Astrocyte (in vitro differentiated cells and primary cell): ENCODE data around the gene LGALS3BP. TPM values are rescaled to one million over a fixed set of nuclear protein-coding genes. Genes with fewer than 3 reads are reported as not detected.

Source experiments
- DNase-seq: peaks from one replicate; pipeline ENCODE4 v3.0.0-alpha.2; 2010; ENCODE audit warnings: low read depth
- FAIRE-seq: peaks from 2 replicates; lab custom pipeline; 2011; peaks lifted over from hg19 to GRCh38; lab: Jason Lieb, UNC
- H2AFZ ChIP-seq: 2 replicates; pipeline ENCODE4 v1.6.0; 2012; ENCODE audit warnings: low read depth, low read length, inconsistent platforms
- H3K27ac ChIP-seq: 2 replicates; pipeline ENCODE4 v1.5.1; 2011; ENCODE audit warnings: low read depth, low read length, inconsistent platforms
- H3K27me3 ChIP-seq: 2 replicates; pipeline ENCODE4 v1.6.0; 2011; ENCODE audit warnings: low read length, inconsistent platforms; ENCODE audit not compliant: insufficient read depth
- H3K36me3 ChIP-seq: 2 replicates; pipeline ENCODE4 v1.5.1; 2011; ENCODE audit warnings: low read length, inconsistent platforms; ENCODE audit not compliant: insufficient read depth
- H3K4me1 ChIP-seq: 2 replicates; pipeline ENCODE4 v1.5.1; 2011; ENCODE audit warnings: low read length, inconsistent platforms; ENCODE audit not compliant: insufficient read depth
- H3K4me2 ChIP-seq: 2 replicates; pipeline ENCODE4 v1.6.0; 2012; ENCODE audit warnings: low read length, inconsistent platforms
- H3K4me3 ChIP-seq: 2 replicates; pipeline ENCODE4 v1.5.1; 2011; ENCODE audit warnings: low read depth, mild to moderate bottlenecking, low read length, inconsistent platforms; ENCODE audit not compliant: insufficient read depth
- H3K79me2 ChIP-seq: 2 replicates; pipeline ENCODE4 v1.6.0; 2012; ENCODE audit warnings: mild to moderate bottlenecking, low read length, inconsistent platforms; ENCODE audit not compliant: insufficient read depth
- H3K9ac ChIP-seq: 2 replicates; pipeline ENCODE4 v1.6.0; 2012; ENCODE audit warnings: mild to moderate bottlenecking, low read length, inconsistent platforms
- H3K9me3 ChIP-seq: 2 replicates; pipeline ENCODE4 v1.5.1; 2012; ENCODE audit warnings: low read depth, mild to moderate bottlenecking, low read length, inconsistent platforms; ENCODE audit not compliant: insufficient read depth
- H4K20me1 ChIP-seq: 2 replicates; pipeline ENCODE4 v1.6.0; 2012; ENCODE audit warnings: low read length, inconsistent platforms; ENCODE audit not compliant: insufficient read depth
- H3K27ac Mint-ChIP-seq: one replicate; pipeline ENCODE4 v1.8.0; 2021; ENCODE audit warnings: mild to moderate bottlenecking, mixed read lengths; ENCODE audit not compliant: unreplicated experiment
- H3K27me3 Mint-ChIP-seq: one replicate; pipeline ENCODE4 v1.8.0; 2021; ENCODE audit warnings: low read depth, mixed read lengths; ENCODE audit not compliant: unreplicated experiment
- H3K36me3 Mint-ChIP-seq: one replicate; pipeline ENCODE4 v1.8.0; 2021; ENCODE audit warnings: low read depth, mixed read lengths; ENCODE audit not compliant: unreplicated experiment
- H3K4me1 Mint-ChIP-seq: one replicate; pipeline ENCODE4 v1.8.0; 2021; ENCODE audit warnings: low read depth, mixed read lengths; ENCODE audit not compliant: unreplicated experiment
- H3K4me3 Mint-ChIP-seq: one replicate; pipeline ENCODE4 v1.8.0; 2021; ENCODE audit warnings: mild to moderate bottlenecking, moderate library complexity, mixed read lengths; ENCODE audit not compliant: unreplicated experiment
- H3K9me3 Mint-ChIP-seq: one replicate; pipeline ENCODE4 v1.8.0; 2021; ENCODE audit warnings: mild to moderate bottlenecking, mixed read lengths; ENCODE audit not compliant: unreplicated experiment
- CTCF ChIP-seq: IDR thresholded peaks from 2 replicates; pipeline ENCODE4 v1.5.1; 2011; ENCODE audit warnings: low read depth, mild to moderate bottlenecking, inconsistent platforms, low read length, moderate library complexity; ENCODE audit not compliant: insufficient read depth
- EZH2 ChIP-seq: IDR thresholded peaks from 2 replicates; pipeline ENCODE4 v1.6.1; 2012; ENCODE audit warnings: mild to moderate bottlenecking, low read length, inconsistent platforms; ENCODE audit not compliant: insufficient read depth
- total RNA-seq: library from RNA; stranded (reverse); gene quantifications from 2 replicates; pipeline ENCODE4 v1.2.1, GENCODE V29; 2021

The LGALS3BP gene
- total RNA-seq, 1 donor from 2014 or later, result 495 TPM

GRCh38 chr17:78992542-78993212 is 13.0 kb upstream of the LGALS3BP start:
- H3K27me3 Mint-ChIP-seq, result no peaks in the 10 kb centered on the region

GRCh38 chr17:78991906-78992532 is 12.3 kb upstream of the LGALS3BP start:
- Histone ChIP-seq H3K27me3 (no peaks in the 10 kb centered on the region), H2AFZ (no peak overlapping the region), H3K9ac (no peak overlapping the region), H3K27ac (no peak overlapping the region), H3K36me3 (peaks cover 12% of the 10 kb centered on the region), H4K20me1 (peaks cover 54% of the 10 kb centered on the region), H3K79me2 (peaks cover 7% of the 10 kb centered on the region), H3K4me3 (no peak overlapping the region), H3K4me2 (no peak overlapping the region), H3K4me1 (peaks cover 5% of the 10 kb centered on the region), H3K9me3 (no peaks in the 10 kb centered on the region)
- no peak for TF ChIP-seq EZH2
- TF ChIP-seq CTCF, result no peak
- FAIRE-seq (no peak), DNase-seq (no peak)
- Mint-ChIP-seq H3K4me3 (no peak overlapping the region), H3K27ac (no peak overlapping the region), H3K36me3 (peaks cover 18% of the 10 kb centered on the region), H3K4me1 (peaks cover under 1% of the 10 kb centered on the region), H3K9me3 (no peaks in the 10 kb centered on the region), H3K27me3 (no peaks in the 10 kb centered on the region)

More at GRCh38 chr17:78992542-78993212, 13.0 kb upstream of the LGALS3BP start:
- Histone ChIP-seq H3K79me2 (peaks cover 8% of the 10 kb centered on the region), H3K27me3 (no peaks in the 10 kb centered on the region), H2AFZ (no peak overlapping the region), H3K27ac (no peak overlapping the region), H3K4me3 (no peak overlapping the region), H3K9me3 (no peaks in the 10 kb centered on the region), H3K4me2 (no peak overlapping the region), H4K20me1 (peaks cover 57% of the 10 kb centered on the region), H3K9ac (no peak overlapping the region), H3K4me1 (peaks cover 2% of the 10 kb centered on the region), H3K36me3 (peaks cover 12% of the 10 kb centered on the region)
- Mint-ChIP-seq H3K27ac (no peak overlapping the region), H3K4me1 (no peaks in the 10 kb centered on the region), H3K4me3 (no peak overlapping the region), H3K36me3 (peaks cover 19% of the 10 kb centered on the region), H3K9me3 (no peaks in the 10 kb centered on the region)
- FAIRE-seq (no peak), DNase-seq (no peak)
- TF ChIP-seq EZH2 (no peak), CTCF (no peak)
